ENCODE data around the gene SPEF1. TPM values are rescaled to one million over a fixed set of nuclear protein-coding genes. Genes with fewer than 3 reads are reported as not detected.
"Not testable (repeated sequence)": the region's sequence is repeated elsewhere in the genome, so short reads cannot be mapped to it uniquely, and the experiment has no call there.

The SPEF1 gene
- total and polyA plus RNA-seq, 2 of the 13 experiments (the other 11 are each of a cell fraction or from before 2014, with no cell fraction given): 0.11 to 0.27 TPM

DNA sequence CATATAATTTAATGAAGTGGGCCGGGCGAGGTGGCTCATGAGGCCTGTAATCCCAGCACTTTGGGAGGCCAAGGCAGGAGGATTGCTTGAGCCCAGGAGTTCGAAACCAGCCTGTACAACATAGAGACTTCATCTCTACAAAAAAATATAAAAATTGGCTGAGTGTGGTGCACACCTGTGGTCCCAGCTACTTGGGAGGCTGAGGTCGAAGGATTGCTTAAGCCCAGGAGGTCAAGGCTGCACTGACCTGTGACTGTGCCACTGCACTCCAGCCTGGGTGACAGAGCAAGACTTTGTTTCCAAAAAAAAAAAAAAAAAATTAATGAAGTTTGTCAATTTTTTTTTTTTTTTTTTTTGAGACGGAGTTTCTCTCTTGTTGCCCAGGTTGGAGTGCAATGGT, 48.6 kb upstream of the SPEF1 start:
- CTCF ChIA-PET (ENCODE audit: low intra/inter-chr PET ratio, low total read pairs); H4K20me1 ChIP-seq (ENCODE audit: insufficient read depth, low read length); H3K4me3 ChIP-seq (replicated peaks in 1 of 3; ENCODE audit: insufficient read depth in 1 of 3, low read depth in 2 of 3, low read length in 3 of 3); in situ Hi-C loops (cut with HindIII; ENCODE audit: extremely low pct_ligation_motif_present, low pct_unique_long_range_greater_than_20kb); H3K27me3 ChIP-seq (ENCODE audit: control insufficient read depth in 1 of 2, insufficient read depth in 2 of 2, low read length in 2 of 2); H3K27ac ChIP-seq (ENCODE audit: extremely low read length, insufficient read depth, low read length); FAIRE-seq; intact Hi-C loops (cut with micrococcal nuclease; ENCODE audit: unreplicated experiment); ATAC-seq; H3K79me2 ChIP-seq (ENCODE audit: insufficient read depth, low read length); H3K36me3 ChIP-seq (replicated peaks in 1 of 2; ENCODE audit: control insufficient read depth in 1 of 2, insufficient read depth in 2 of 2, low read length in 2 of 2); DNase-seq (ENCODE audit: low spot score); H3K9ac ChIP-seq (ENCODE audit: insufficient read depth, low read depth, low read length); BruUV-seq (replicated peaks); H3K9me3 ChIP-seq (ENCODE audit: low read length); H2AFZ ChIP-seq (ENCODE audit: low read length); H3K4me1 ChIP-seq (ENCODE audit: insufficient read depth, low read length); H3K4me2 ChIP-seq (ENCODE audit: low read depth, low read length): not testable (repeated sequence)
- TF ChIP-seq ZNF460 (CRISPR knock-in tag; IDR thresholded peaks at IDR 0.05; ENCODE audit: borderline replicate concordance) (peak; percentile 74; the same call in 1 of the 2 replicates), CEBPG (CRISPR knock-in tag; IDR thresholded peaks at IDR 0.05) (0 out of 2 replicates have a peak, but pooled peaks have one; percentile 31), NR2F6 (IDR thresholded peaks at IDR 0.05) (0 out of 2 replicates have a peak, but pooled peaks have one; percentile 23), NR2F6 (CRISPR knock-in tag; IDR thresholded peaks at IDR 0.05) (peak; percentile 52; the same call in 1 of the 2 replicates)
- WGBS (ENCODE audit: low lambda C conversion rate): 94% methylated on average over 5 of the region's 5 CpGs
- POLR2A ChIA-PET: interaction anchor here (0.8 to 1.4 kb wide), 2 partner anchors 10 to 18 kb away, joined by 3 read pairs; partner anchors contain the start of gene AP5S1

DNA sequence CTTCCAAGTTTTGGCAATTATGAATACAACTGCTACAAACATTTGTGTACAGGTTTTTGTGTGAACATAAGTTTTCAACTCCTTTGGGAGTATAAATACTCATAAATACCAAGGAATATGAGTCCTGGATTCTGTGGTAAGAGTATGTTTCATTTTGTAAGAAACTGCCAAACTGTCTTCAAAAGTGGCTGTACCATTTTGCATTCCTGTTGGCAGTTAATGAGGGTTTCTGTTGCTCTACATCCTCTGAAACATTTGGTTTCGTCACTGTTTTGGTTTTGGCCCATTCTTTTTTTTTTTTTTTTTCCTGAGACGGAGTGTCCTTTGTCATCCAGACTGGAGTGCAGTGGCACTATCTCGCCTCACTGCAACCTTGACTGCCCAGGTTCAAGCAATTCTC, 47.5 kb upstream of the SPEF1 start:
- Histone ChIP-seq H3K9ac (ENCODE audit: insufficient read depth, low read depth, low read length) (no peak overlapping the region), H3K27ac (ENCODE audit: extremely low read length, insufficient read depth, low read length) (no peak overlapping the region), H3K79me2 (ENCODE audit: insufficient read depth, low read length) (no peaks in the 10 kb centered on the region), H4K20me1 (ENCODE audit: insufficient read depth, low read length) (no peaks in the 10 kb centered on the region), H3K9me3 (ENCODE audit: low read length) (no peaks in the 10 kb centered on the region), H3K4me3 (replicated peaks in 1 of 3; ENCODE audit: insufficient read depth in 1 of 3, low read depth in 2 of 3, low read length in 3 of 3) (no peak overlapping the region), H2AFZ (ENCODE audit: low read length) (no peak overlapping the region), H3K36me3 (replicated peaks in 1 of 2; ENCODE audit: control insufficient read depth in 1 of 2, insufficient read depth in 2 of 2, low read length in 2 of 2) (peaks cover 5 to 9% of the 10 kb centered on the region in 2 experiments; a peak in 4 of 5 replicates), H3K4me2 (ENCODE audit: low read depth, low read length) (no peak overlapping the region), H3K4me1 (ENCODE audit: insufficient read depth, low read length) (no peaks in the 10 kb centered on the region), H3K27me3 (ENCODE audit: control insufficient read depth in 1 of 2, insufficient read depth in 2 of 2, low read length in 2 of 2) (no peaks in the 10 kb centered on the region)
- no peak for ATAC-seq
- FAIRE-seq: no peak
- no TSS peak for BruUV-seq (replicated peaks)
- DNase-seq (ENCODE audit: low spot score): no peak
- ChIA-PET CTCF (ENCODE audit: low intra/inter-chr PET ratio, low total read pairs) (no interaction called here), POLR2A (interaction anchor here (0.7 kb wide), 1 partner anchor 8 kb away, joined by 3 read pairs; the partner anchor contains the start of gene AP5S1)
- intact Hi-C loops (cut with micrococcal nuclease; ENCODE audit: unreplicated experiment) (no loop called here), in situ Hi-C loops (cut with HindIII; ENCODE audit: extremely low pct_ligation_motif_present, low pct_unique_long_range_greater_than_20kb) (no loop called here)
- WGBS (ENCODE audit: low lambda C conversion rate): 92% methylated on average over 3 of the region's 3 CpGs
- TF ChIP-seq FOXA1 (IDR thresholded peaks at IDR 0.05): no peak
- no peak for TF ChIP-seq FOXA1 (CRISPR knock-in tag; IDR thresholded peaks at IDR 0.05)
- no peak for TF ChIP-seq JUN (CRISPR knock-in tag; IDR thresholded peaks at IDR 0.05)
- no peak for TF ChIP-seq ZNF101 (CRISPR knock-in tag; IDR thresholded peaks at IDR 0.05; ENCODE audit: borderline replicate concordance, low read depth)
- TF ChIP-seq, protein P1, sequence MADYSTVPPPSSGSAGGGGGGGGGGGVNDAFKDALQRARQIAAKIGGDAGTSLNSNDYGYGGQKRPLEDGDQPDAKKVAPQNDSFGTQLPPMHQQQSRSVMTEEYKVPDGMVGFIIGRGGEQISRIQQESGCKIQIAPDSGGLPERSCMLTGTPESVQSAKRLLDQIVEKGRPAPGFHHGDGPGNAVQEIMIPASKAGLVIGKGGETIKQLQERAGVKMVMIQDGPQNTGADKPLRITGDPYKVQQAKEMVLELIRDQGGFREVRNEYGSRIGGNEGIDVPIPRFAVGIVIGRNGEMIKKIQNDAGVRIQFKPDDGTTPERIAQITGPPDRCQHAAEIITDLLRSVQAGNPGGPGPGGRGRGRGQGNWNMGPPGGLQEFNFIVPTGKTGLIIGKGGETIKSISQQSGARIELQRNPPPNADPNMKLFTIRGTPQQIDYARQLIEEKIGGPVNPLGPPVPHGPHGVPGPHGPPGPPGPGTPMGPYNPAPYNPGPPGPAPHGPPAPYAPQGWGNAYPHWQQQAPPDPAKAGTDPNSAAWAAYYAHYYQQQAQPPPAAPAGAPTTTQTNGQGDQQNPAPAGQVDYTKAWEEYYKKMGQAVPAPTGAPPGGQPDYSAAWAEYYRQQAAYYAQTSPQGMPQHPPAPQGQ (CRISPR knock-in tag; IDR thresholded peaks at IDR 0.05; ENCODE audit: borderline replicate concordance): no peak
- no peak for TF ChIP-seq ARNTL (CRISPR knock-in tag; IDR thresholded peaks at IDR 0.05)
- TF ChIP-seq, protein P2, sequence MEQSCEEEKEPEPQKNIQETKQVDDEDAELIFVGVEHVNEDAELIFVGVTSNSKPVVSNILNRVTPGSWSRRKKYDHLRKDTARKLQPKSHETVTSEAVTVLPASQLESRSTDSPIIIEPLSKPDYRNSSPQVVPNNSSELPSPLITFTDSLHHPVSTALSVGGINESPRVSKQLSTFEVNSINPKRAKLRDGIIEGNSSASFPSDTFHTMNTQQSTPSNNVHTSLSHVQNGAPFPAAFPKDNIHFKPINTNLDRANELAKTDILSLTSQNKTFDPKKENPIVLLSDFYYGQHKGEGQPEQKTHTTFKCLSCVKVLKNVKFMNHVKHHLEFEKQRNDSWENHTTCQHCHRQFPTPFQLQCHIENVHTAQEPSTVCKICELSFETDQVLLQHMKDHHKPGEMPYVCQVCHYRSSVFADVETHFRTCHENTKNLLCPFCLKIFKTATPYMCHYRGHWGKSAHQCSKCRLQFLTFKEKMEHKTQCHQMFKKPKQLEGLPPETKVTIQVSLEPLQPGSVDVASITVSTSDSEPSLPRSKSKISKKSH (CRISPR knock-in tag; IDR thresholded peaks at IDR 0.05; ENCODE audit: borderline replicate concordance): no peak
- no peak for TF ChIP-seq ZNF558 (CRISPR knock-in tag; IDR thresholded peaks at IDR 0.05; ENCODE audit: borderline replicate concordance)
- no peak for TF ChIP-seq ZNF761 (CRISPR knock-in tag; conservative IDR thresholded peaks at IDR 0.05)
- TF ChIP-seq ZNF546 (CRISPR knock-in tag; conservative IDR thresholded peaks at IDR 0.05): no peak
